ENCODE data around the gene FBXW4.

DNA sequence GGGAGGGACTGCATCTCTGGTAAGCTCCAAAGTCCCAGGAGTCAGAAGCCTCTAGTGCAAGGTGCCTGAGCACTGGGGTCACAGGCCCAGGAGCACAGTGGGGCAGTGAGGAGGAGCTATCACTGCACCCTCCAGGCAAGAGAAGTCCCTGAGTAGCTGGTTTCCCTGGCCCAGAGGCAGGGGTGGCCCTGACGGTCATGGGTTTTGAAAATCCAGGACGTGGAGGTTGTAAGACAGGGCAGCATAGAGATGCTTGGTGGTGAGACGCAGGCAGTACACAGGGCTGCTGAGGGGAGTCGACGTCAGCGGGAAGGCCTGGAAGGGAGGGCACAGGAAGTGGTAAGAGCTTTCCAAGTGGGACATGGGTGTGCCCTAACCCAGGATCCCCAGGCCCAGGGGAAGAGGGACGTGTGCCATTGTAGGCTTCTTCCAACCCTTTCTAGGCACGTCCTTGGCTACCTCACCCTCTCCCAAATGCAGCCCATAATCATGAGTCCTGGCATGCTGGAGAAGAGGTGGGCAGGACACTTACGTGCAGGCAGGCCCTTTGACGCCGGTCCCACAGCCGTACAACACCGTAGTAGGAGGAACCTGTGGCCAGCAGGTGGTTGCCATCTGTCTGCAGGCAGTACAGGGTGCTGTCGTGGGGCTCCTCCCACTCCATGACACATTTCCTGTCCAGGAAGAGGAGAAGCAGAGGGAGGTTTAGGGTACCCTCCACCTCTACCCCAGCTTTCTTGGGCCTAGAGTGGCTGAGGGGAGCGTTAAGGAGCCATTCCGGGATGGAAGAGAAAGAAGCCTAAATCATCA, 83.7 kb downstream of the FBXW4 start:
- TF ChIP-seq, protein P1, sequence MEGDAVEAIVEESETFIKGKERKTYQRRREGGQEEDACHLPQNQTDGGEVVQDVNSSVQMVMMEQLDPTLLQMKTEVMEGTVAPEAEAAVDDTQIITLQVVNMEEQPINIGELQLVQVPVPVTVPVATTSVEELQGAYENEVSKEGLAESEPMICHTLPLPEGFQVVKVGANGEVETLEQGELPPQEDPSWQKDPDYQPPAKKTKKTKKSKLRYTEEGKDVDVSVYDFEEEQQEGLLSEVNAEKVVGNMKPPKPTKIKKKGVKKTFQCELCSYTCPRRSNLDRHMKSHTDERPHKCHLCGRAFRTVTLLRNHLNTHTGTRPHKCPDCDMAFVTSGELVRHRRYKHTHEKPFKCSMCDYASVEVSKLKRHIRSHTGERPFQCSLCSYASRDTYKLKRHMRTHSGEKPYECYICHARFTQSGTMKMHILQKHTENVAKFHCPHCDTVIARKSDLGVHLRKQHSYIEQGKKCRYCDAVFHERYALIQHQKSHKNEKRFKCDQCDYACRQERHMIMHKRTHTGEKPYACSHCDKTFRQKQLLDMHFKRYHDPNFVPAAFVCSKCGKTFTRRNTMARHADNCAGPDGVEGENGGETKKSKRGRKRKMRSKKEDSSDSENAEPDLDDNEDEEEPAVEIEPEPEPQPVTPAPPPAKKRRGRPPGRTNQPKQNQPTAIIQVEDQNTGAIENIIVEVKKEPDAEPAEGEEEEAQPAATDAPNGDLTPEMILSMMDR (IDR thresholded peaks at IDR 0.05), result no peak
- TF ChIP-seq POLR2A (IDR thresholded peaks at IDR 0.05), result no peak

Data from uterus (tissue), 2 donors.